HL-60 (cell line): ENCODE data around the gene TBC1D1.

Experiments
- DNase-seq, 2 experiments: peaks; one replicate each; pipeline ENCODE4 v3.0.0-alpha.2; 2010 to 2020; ENCODE audit warnings: low read depth in 1 of 2, low spot score in 1 of 2
- H3K27ac ChIP-seq: fragments of 250-450 bp; sonication (Bioruptor Pico); replicated peaks from 2 replicates; pipeline ENCODE4 v1.5.1; 2020; ENCODE audit warnings: mild to moderate bottlenecking, moderate library complexity
- H3K27me3 ChIP-seq: fragments of 250-450 bp; sonication (Bioruptor Pico); 2 replicates; pipeline ENCODE4 v1.5.1; 2021; ENCODE audit warnings: mild to moderate bottlenecking, moderate library complexity; ENCODE audit not compliant: insufficient read depth, poor library complexity, severe bottlenecking
- H3K4me3 ChIP-seq: replicated peaks from 2 replicates; pipeline ENCODE4 v1.5.1; 2011; ENCODE audit warnings: mild to moderate bottlenecking, control low read depth, low read length; ENCODE audit not compliant: insufficient read depth
- CTCF ChIP-seq: IDR thresholded peaks from one replicate; pipeline ENCODE4 v1.5.1; 2011; ENCODE audit warnings: low read length, control low read depth, inconsistent platforms; ENCODE audit not compliant: insufficient read depth
- GABPA ChIP-seq: IDR thresholded peaks from 2 replicates; pipeline ENCODE4 v1.6.1; 2012; ENCODE audit warnings: low read depth
- POLR2AphosphoS5 ChIP-seq: IDR thresholded peaks from 2 replicates; pipeline ENCODE4 v1.6.1; 2012; ENCODE audit warnings: low read depth
- REST ChIP-seq: IDR thresholded peaks from 2 replicates; pipeline ENCODE4 v1.6.1; 2012; ENCODE audit warnings: low read depth; ENCODE audit not compliant: insufficient replicate concordance
- SPI1 ChIP-seq: IDR thresholded peaks from 2 replicates; pipeline ENCODE4 v1.6.1; 2012; ENCODE audit warnings: low read depth, mild to moderate bottlenecking, borderline replicate concordance

Gene TBC1D1

GRCh38 chr4:38155589-38156294, 264.9 kb downstream of the TBC1D1 start:
- Histone ChIP-seq H3K27ac (no peak overlapping the region), H3K27me3 (no peaks in the 10 kb centered on the region), H3K4me3 (no peak overlapping the region)
- no peak for DNase-seq
- TF ChIP-seq SPI1 (no peak), REST (no peak), POLR2AphosphoS5 (no peak), CTCF (no peak), GABPA (no peak)

- no peak for DNase-seq
- H3K27me3 ChIP-seq: no peaks in the 10 kb centered on the region
- H3K4me3 ChIP-seq: no peak overlapping the region
- TF ChIP-seq CTCF: no peak
- TF ChIP-seq POLR2AphosphoS5: no peak
- TF ChIP-seq SPI1: no peak
- TF ChIP-seq GABPA: no peak
- TF ChIP-seq REST: no peak
- no peak overlapping the region for H3K27ac ChIP-seq
These were observed 266.7 kb downstream of the TBC1D1 start for GRCh38 chr4:38157592-38157991.

- H3K27ac ChIP-seq: peak overlapping the region; percentile 51
These were observed 269.8 kb downstream of the TBC1D1 start for GRCh38 chr4:38160487-38161207.

More at GRCh38 chr4:38160487-38161207, 269.8 kb downstream of the TBC1D1 start:
- TF ChIP-seq CTCF (no peak), SPI1 (0 out of 2 replicates have a peak, but pooled peaks have one; percentile 27)
- no peak overlapping the region for H3K4me3 ChIP-seq
- DNase-seq: peak; percentile 61 to 78
- no peaks in the 10 kb centered on the region for H3K27me3 ChIP-seq
